GM12874 (cell line): ENCODE results near the gene APMAP.
A peak's percentile ranks its signal among the peaks of the same experiment; 100 is the strongest.

Experiments used
- TF ChIP-seq, protein P1 (sequence below): IDR thresholded peaks from 2 replicates; pipeline ENCODE4 v1.5.1; 2011; ENCODE audit warnings: low read depth, mild to moderate bottlenecking, control low read depth, low read length, moderate library complexity; ENCODE audit not compliant: insufficient read depth

APMAP gene

DNA sequence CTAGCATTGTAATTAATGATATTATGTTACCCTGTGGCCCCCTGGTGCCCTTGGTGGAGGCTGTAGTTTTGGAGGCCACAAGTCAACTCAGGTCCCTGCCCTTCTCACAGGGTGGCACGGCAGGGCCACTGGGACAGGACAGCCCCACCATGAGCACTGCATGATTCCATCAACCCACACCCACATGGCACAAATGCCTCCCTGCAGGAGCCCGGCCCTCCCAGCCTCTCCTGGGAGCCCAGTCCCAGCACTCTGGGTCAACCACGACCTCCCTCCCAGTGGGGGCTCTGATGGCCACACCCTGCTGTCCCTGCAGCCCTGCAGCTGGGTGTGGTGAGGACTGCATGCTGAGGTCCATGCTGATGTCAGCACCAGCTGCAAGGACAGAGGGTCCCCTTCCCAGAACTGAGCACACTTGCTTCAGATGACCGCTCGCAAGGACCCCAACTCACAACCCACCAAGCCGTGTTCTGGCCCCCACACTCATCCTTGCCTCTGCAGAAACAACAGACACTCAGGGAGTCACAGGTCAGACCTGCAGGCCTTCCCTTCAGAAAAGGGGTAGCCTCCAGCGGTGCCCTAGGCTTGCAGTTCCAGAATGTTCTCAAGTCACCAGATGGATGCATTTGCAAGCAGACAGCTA lies 59.2 kb downstream of the APMAP start:
- TF ChIP-seq, protein P1, sequence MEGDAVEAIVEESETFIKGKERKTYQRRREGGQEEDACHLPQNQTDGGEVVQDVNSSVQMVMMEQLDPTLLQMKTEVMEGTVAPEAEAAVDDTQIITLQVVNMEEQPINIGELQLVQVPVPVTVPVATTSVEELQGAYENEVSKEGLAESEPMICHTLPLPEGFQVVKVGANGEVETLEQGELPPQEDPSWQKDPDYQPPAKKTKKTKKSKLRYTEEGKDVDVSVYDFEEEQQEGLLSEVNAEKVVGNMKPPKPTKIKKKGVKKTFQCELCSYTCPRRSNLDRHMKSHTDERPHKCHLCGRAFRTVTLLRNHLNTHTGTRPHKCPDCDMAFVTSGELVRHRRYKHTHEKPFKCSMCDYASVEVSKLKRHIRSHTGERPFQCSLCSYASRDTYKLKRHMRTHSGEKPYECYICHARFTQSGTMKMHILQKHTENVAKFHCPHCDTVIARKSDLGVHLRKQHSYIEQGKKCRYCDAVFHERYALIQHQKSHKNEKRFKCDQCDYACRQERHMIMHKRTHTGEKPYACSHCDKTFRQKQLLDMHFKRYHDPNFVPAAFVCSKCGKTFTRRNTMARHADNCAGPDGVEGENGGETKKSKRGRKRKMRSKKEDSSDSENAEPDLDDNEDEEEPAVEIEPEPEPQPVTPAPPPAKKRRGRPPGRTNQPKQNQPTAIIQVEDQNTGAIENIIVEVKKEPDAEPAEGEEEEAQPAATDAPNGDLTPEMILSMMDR = no peak

- TF ChIP-seq, protein P1 = peak; percentile 38; the same call in 1 of the 2 replicates
Measured at GRCh38 chr20:24930724-24931688, 61.5 kb downstream of the APMAP start.

GRCh38 chr20:24918579-24919566 lies 73.7 kb downstream of the APMAP start:
- TF ChIP-seq, protein P1 = no peak

DNA sequence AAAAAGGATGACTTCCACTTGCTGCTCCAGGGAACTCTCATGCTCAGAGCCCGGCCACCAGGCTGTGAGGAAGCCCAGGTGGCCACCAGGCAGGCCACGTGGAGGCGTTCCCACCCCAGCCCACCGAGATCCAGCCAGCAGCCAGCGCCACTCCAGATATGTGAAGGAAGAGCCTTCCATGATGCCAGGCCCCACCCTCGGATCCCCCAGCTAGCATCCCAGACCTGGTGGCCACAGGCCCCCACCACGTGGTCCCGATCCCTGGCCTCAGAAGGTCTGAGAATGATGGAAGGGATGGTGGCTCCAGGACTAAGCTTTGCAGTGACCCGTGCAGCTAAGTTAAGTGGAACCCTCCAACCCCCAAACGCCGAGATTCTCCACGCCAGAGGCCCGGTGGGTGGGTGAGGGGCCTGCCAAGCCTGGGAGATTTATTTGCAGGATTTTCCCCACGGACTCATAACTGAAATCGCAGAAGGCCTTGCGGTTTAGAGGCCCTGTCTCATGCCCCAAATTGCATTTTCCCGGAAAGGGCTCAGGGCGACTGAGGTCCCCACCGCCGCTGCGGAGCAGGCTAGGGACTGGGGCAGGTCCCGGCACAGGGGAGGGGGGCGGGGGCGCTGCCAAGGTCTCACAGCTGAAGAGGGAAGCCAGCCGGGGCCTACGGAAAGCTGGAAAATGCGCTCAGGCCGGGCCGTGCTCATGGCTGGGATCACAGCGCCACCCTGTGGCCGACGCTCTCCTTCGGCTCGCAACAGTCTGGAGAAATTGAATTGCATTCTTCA lies 74.6 kb downstream of the APMAP start:
- TF ChIP-seq, protein P1 = peak; percentile 88

GRCh38 chr20:24917056-24917455 lies 75.5 kb downstream of the APMAP start:
- TF ChIP-seq, protein P1 = no peak

DNA sequence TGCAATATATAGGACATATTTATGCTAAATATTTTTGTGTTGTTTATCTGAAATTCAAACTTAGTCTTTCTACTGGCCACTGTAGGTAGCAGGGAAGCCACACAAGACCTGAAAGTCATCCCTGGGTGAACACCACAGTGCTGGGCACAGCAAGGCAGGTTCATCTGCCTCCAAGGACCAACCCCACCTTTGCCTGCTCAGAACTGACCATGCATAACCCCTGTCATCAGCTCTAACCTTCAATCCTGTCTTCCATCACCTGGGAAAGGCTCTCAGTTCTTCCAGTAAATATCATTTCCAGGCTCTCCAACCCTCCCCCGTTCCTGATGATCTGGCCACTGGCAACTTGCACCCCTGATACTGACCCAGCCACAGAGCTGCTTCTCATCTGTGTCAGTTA lies 76.1 kb downstream of the APMAP start:
- TF ChIP-seq, protein P1 = no peak
